K562 (cell line): ENCODE results near the gene CRACR2B. TPM values are rescaled to one million over a fixed set of nuclear protein-coding genes. Genes with fewer than 3 reads are reported as not detected.

Source experiments
- ATAC-seq: fragments of 200-7000 bp; cut with Tn5 transposase; 3 replicates; pipeline ENCODE4 v1.9.1; 2020; ENCODE audit warnings: moderate library complexity
- BruUV-seq: library from RNA; stranded (reverse); fragments of 400-500 nt; replicated peaks from 2 replicates; lab custom pipeline; 2021; lab: Mats Ljungman, UMichigan
- CTCF ChIA-PET: fragments of 300-600 bp; formaldehyde crosslinking; extraction: SDS; loops from one replicate; lab custom pipeline; 2021; ENCODE audit warnings: low intra/inter-chr PET ratio; lab: Yijun Ruan, JAX
- POLR2A ChIA-PET: fragments of 300-600, 350-650 bp; sonication (Branson Sonifier 250); formaldehyde crosslinking; extraction: SDS; loops from one replicate; lab custom pipeline; 2021; ENCODE audit warnings: antibody characterized with exemption, inconsistent platforms; lab: Yijun Ruan, JAX
- DNase-seq, 4 experiments: peaks; one replicate each; pipeline versions ENCODE4 v3.0.0 to v3.0.0-alpha.2; 2011 to 2018; ENCODE audit warnings: low spot score in 3 of 4, mixed read lengths in 3 of 4; ENCODE audit errors: extremely low read depth in 1 of 4
- FAIRE-seq: peaks from 2 replicates; lab custom pipeline; 2011; peaks lifted over from hg19 to GRCh38; lab: Jason Lieb, UNC
- H2AFZ ChIP-seq: 2 replicates; pipeline ENCODE4 v1.6.0; 2011; ENCODE audit warnings: low read depth, low read length, control low read depth, inconsistent platforms
- H3K27ac ChIP-seq: fragments of 200-600 bp; 3 replicates; pipeline ENCODE4 v1.8.0; 2011; ENCODE audit warnings: low read depth, mild to moderate bottlenecking, control low read depth, inconsistent platforms, low read length, moderate library complexity, mixed read lengths; ENCODE audit errors: extremely low read depth
- H3K27me3 ChIP-seq, 2 experiments: fragments of 300-600 bp in 1 of 2; 2 replicates in 1 of 2; 3 replicates in 1 of 2; pipeline versions ENCODE4 v1.6.0 to v1.8.0; 2011; ENCODE audit warnings: inconsistent platforms in 2 of 2, low read length in 2 of 2, mild to moderate bottlenecking in 1 of 2, mixed read lengths in 1 of 2, moderate library complexity in 1 of 2; ENCODE audit not compliant: control insufficient read depth in 2 of 2, insufficient read depth in 2 of 2
- H3K36me3 ChIP-seq: fragments of 300-600 bp; 3 replicates; pipeline ENCODE4 v1.8.0; 2011; ENCODE audit warnings: mild to moderate bottlenecking, low read length, inconsistent platforms; ENCODE audit not compliant: control insufficient read depth, insufficient read depth
- H3K4me1 ChIP-seq, 2 experiments: fragments of 200-600 bp in 1 of 2; replicated peaks in 1 of 2; 2 replicates in 1 of 2; 3 replicates in 1 of 2; pipeline versions ENCODE4 v1.5.1 to v1.8.0; 2011; ENCODE audit warnings: inconsistent platforms in 2 of 2, low read length in 2 of 2, mild to moderate bottlenecking in 1 of 2, mixed read lengths in 1 of 2, moderate library complexity in 1 of 2; ENCODE audit not compliant: control insufficient read depth in 2 of 2, insufficient read depth in 2 of 2
- H3K4me2 ChIP-seq: 2 replicates; pipeline ENCODE4 v1.6.1; 2011; ENCODE audit warnings: low read length, control low read depth, inconsistent platforms, mixed read lengths; ENCODE audit not compliant: insufficient read depth
- H3K4me3 ChIP-seq: fragments of 200-600 bp; sonication (generic), shearing (Covaris generic); 2 replicates; pipeline ENCODE4 v1.5.1; 2016; ENCODE audit warnings: control low read depth, inconsistent platforms
- H3K79me2 ChIP-seq: fragments of 200-600 bp; 3 replicates; pipeline ENCODE4 v1.8.0; 2011; ENCODE audit warnings: low read length, inconsistent platforms; ENCODE audit not compliant: control insufficient read depth, insufficient read depth
- H3K9ac ChIP-seq, 2 experiments: 2 replicates each; pipeline versions ENCODE4 v1.6.0 to v1.6.1; 2011; ENCODE audit warnings: low read depth in 2 of 2, low read length in 2 of 2, control low read depth in 1 of 2, inconsistent platforms in 1 of 2, mild to moderate bottlenecking in 1 of 2, mixed read lengths in 1 of 2; ENCODE audit not compliant: insufficient read depth in 1 of 2
- H3K9me1 ChIP-seq: one replicate; pipeline ENCODE4 v1.6.0; 2011; ENCODE audit warnings: inconsistent platforms, mild to moderate bottlenecking, low read length, moderate library complexity; ENCODE audit not compliant: control insufficient read depth, insufficient read depth
- H3K9me3 ChIP-seq: replicated peaks from 2 replicates; pipeline ENCODE4 v1.5.1; 2011; ENCODE audit warnings: low read depth, low read length, inconsistent platforms; ENCODE audit not compliant: control insufficient read depth, insufficient read depth
- H4K20me1 ChIP-seq: replicated peaks from 2 replicates; pipeline ENCODE4 v1.6.1; 2011; ENCODE audit warnings: low read length, inconsistent platforms, mixed read lengths; ENCODE audit not compliant: control insufficient read depth, insufficient read depth
- BMI1 ChIP-seq: fragments of 150-350 bp; IDR thresholded peaks from 2 replicates; pipeline ENCODE4 v1.6.1; 2014; ENCODE audit warnings: low read length
- CREBBP ChIP-seq: IDR thresholded peaks from one replicate; pipeline ENCODE4 v1.6.1; 2012; ENCODE audit warnings: low read depth, mild to moderate bottlenecking, control low read depth, inconsistent platforms, low read length
- JUN ChIP-seq, 2 experiments: sonication (generic) in 1 of 2; formaldehyde crosslinking in 1 of 2; IDR thresholded peaks; 2 replicates each; pipeline versions ENCODE4 v1.6.1 to v1.8.0; 2012 to 2022; ENCODE audit warnings: borderline replicate concordance in 2 of 2, mild to moderate bottlenecking in 2 of 2, improper control_type of control experiment in 1 of 2, low read depth in 1 of 2, low read length in 1 of 2, missing genetic modification reagents in 1 of 2
- NELFE ChIP-seq: IDR thresholded peaks from 2 replicates; pipeline ENCODE4 v1.6.1; 2011; ENCODE audit warnings: mild to moderate bottlenecking; ENCODE audit not compliant: insufficient read depth, insufficient read length
- RAD21 ChIP-seq, 2 experiments: fragments of 250-450 bp in 1 of 2; fragments of 450-650 bp in 1 of 2; sonication (Bioruptor Pico) in 1 of 2; formaldehyde crosslinking in 1 of 2; IDR thresholded peaks in 1 of 2; conservative IDR thresholded peaks in 1 of 2; 2 replicates each; pipeline versions ENCODE4 v1.4.0 to v1.8.0; 2020 to 2022; ENCODE audit warnings: mild to moderate bottlenecking in 2 of 2, moderate library complexity in 1 of 2
- RBM39 ChIP-seq: fragments of 200-400 bp; formaldehyde crosslinking; optimal IDR thresholded peaks from 2 replicates; pipeline ENCODE3; 2018; ENCODE audit warnings: low read depth, low read length
- STAT5B ChIP-seq: fragments of 250-450 bp; sonication (Bioruptor Pico); IDR thresholded peaks from 2 replicates; pipeline ENCODE4 v1.8.0; 2021; ENCODE audit warnings: mild to moderate bottlenecking, inconsistent platforms
- TBP ChIP-seq: optimal IDR thresholded peaks from 2 replicates; pipeline ENCODE3; 2011; ENCODE audit warnings: low read depth, low read length, improper control_type of control experiment
- ZBTB17 ChIP-seq: fragments of 450-650 bp; formaldehyde crosslinking; IDR thresholded peaks from 2 replicates; pipeline ENCODE4 v1.4.0; 2020; ENCODE audit warnings: mild to moderate bottlenecking
- ZEB2 ChIP-seq: fragments of 450-650 bp; IDR thresholded peaks from 2 replicates; pipeline ENCODE4 v1.6.1; 2016
- ZNF134 ChIP-seq: fragments of 250-450 bp; sonication (Bioruptor Pico); conservative IDR thresholded peaks from 2 replicates; pipeline ENCODE4 v1.4.0; 2020
- ZNF140 ChIP-seq: fragments of 250-450 bp; sonication (Bioruptor Pico); IDR thresholded peaks from 2 replicates; pipeline ENCODE4 v1.8.0; 2021; ENCODE audit warnings: moderate library complexity, mild to moderate bottlenecking, inconsistent platforms
- ZNF146 ChIP-seq: IDR thresholded peaks from one replicate; pipeline ENCODE4 v1.6.1; 2018; ENCODE audit warnings: missing compliant biosample characterization; ENCODE audit not compliant: unreplicated experiment
- WGBS: fragments of 100-300 bp; shearing (Covaris generic); methylation state at CpG from one replicate; pipeline ENCODE4 v1.1.6; 2016; ENCODE audit warnings: low coverage, mixed read lengths; ENCODE audit not compliant: insufficient coverage; ENCODE audit errors: missing lambda C conversion rate; 5-methylcytosine and 5-hydroxymethylcytosine counted together
- in situ Hi-C: fragments of 300-500 bp; cut with MboI; formaldehyde crosslinking; loops from 4 replicates; pipeline ENCODE4 v1.15.0; 2018; ENCODE audit warnings: inconsistent platforms, mixed read lengths
- intact Hi-C: fragments of 100-400 bp; cut with micrococcal nuclease; formaldehyde crosslinking; loops from 2 replicates; pipeline ENCODE4 v1.14.2; 2022
- polyA plus RNA-seq, 8 experiments: library from polyadenylated mRNA; depleted of rRNA in 4 of 8; stranded (reverse) in 5 of 8; unstranded in 3 of 8; fragments of >200 nt; fragmentation: Nextera tagmentation in 2 of 8; fragmentation: Illumina TruSeq in 1 of 8; extraction: Ambion mirVana in 2 of 8; extraction: Trizol in 1 of 8; gene quantifications; 2 replicates each; pipeline versions ENCODE4 v1.2.1 to v1.2.3, GENCODE V29; 2011 to 2014; ENCODE audit warnings: inconsistent platforms in 1 of 8, missing spikeins in 1 of 8
- total RNA-seq, 7 experiments: library from RNA; depleted of rRNA in 6 of 7; stranded (reverse); fragments of >200 nt in 6 of 7; fragmentation: Illumina TruSeq in 2 of 7; extraction: Trizol in 2 of 7; gene quantifications; 2 replicates each; pipeline versions ENCODE4 v1.2.1 to v1.2.3, GENCODE V29; 2011 to 2021; ENCODE audit warnings: low replicate concordance in 1 of 7
- TF ChIP-seq, protein P1 (sequence below), 3 experiments: IDR thresholded peaks in 2 of 3; conservative IDR thresholded peaks in 1 of 3; 2 replicates each; pipeline ENCODE4 v1.5.1; 2011 to 2012; ENCODE audit warnings: low read length in 3 of 3, mild to moderate bottlenecking in 3 of 3, control low read depth in 2 of 3, improper control_type of control experiment in 1 of 3, inconsistent platforms in 1 of 3, low read depth in 1 of 3, mixed read lengths in 1 of 3, moderate library complexity in 1 of 3; ENCODE audit not compliant: insufficient read depth in 2 of 3
- TF ChIP-seq, protein P2 (sequence below): fragments of 450-650 bp; IDR thresholded peaks from 2 replicates; pipeline ENCODE4 v1.6.1; 2016; ENCODE audit warnings: missing biosample characterization, missing genetic modification characterization
- TF ChIP-seq, protein P3 (sequence below): sonication (generic); formaldehyde crosslinking; IDR thresholded peaks from 2 replicates; pipeline ENCODE4 v1.8.1; 2023; ENCODE audit warnings: mild to moderate bottlenecking, missing genetic modification reagents

The CRACR2B gene
- total and polyA plus RNA-seq, 9 of the 15 experiments (the other 6 are each of a cell fraction or from before 2014, with no cell fraction given): 0.10 to 51.0 (median 6.0) TPM

DNA sequence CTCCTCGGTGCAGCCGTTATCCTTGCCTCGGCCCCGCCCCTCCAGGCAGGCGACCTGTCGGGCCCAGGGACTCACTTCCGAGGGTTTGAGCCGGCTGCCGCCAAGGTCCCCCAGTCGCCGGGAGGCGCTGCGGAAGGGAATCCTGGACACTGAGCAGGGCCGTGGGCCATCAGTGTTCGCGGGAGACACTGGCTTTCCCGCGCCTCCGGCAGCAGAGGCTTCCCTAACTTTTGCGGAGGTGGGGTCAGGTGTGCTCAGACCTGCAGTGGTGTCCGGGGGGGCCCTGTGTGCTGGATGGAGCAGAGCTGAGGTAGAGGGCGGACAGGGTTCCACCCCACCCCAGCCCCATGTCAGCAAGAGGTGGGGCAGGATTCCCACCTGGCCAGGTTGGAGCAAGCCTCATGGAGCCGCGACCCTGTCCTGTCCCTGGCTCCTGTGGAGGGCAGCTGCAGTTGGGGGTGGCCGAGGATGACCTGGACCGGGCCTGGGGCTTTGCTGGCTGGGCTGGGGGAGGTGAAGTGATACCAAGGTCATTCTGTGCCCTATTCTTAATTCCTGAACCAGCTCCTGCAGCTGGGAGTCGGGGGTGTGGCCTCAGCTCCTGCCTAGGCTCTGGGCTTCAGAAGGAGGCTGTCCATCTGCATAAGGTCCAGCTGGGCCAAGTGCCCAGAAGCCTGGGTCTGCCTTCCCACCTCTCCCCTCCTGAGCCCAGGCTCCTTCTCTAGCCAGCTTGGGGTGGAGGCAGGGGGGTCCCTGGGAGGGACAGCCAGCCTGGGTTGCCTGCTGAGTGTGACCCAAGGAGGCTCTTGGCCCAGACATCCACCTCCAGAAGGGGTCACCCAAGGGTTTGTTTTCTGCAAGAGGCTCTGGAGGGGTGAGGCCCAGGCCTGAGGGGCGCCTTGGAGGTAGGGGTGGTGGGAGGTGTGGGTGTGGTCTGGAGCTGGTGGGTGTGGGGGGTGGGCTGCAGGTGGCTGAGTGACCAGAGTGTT is 23.4 kb downstream of the CRACR2B start:
- H3K9me3 ChIP-seq: no peaks in the 10 kb centered on the region
- FAIRE-seq: peak; percentile 32
- H3K36me3 ChIP-seq: no peaks in the 10 kb centered on the region
- no peaks in the 10 kb centered on the region for H3K27me3 ChIP-seq
- POLR2A ChIA-PET: interaction anchor here (0.6 to 1.0 kb wide), 2 partner anchors 8 to 197 kb away, joined by 3 read pairs; partner anchors contain the start of gene TSPAN4
- WGBS: 81% methylated on average over 14 of the region's 28 CpGs
- ATAC-seq: peak; percentile 74
- peak overlapping the region in 1 of 2 experiments; percentile 45; a peak in 2 of 4 replicates for H3K9ac ChIP-seq
- H4K20me1 ChIP-seq: no peaks in the 10 kb centered on the region
- CTCF ChIA-PET: interaction anchor here (1.0 to 1.3 kb wide), 2 partner anchors 201 to 204 kb away, joined by 3 to 4 read pairs; no protein-coding TSS in a partner anchor
- DNase-seq: peak in 2 of 4 experiments; percentile 52 to 56
- H2AFZ ChIP-seq: no peak overlapping the region
- BruUV-seq: no TSS peak
- H3K4me3 ChIP-seq: no peak overlapping the region
- H3K4me1 ChIP-seq: peaks cover 0 to 83% of the 10 kb centered on the region in 2 experiments; a peak in 2 of 5 replicates
- no peaks in the 10 kb centered on the region for H3K9me1 ChIP-seq
- H3K27ac ChIP-seq: no peak overlapping the region
- no peaks in the 10 kb centered on the region for H3K79me2 ChIP-seq
- H3K4me2 ChIP-seq: no peak overlapping the region
- in situ Hi-C loops: no loop called here
- intact Hi-C loops: no loop called here
- TF ChIP-seq ZNF140 (no peak), RBM39 (no peak), BMI1 (no peak), TBP (no peak), ZEB2 (no peak), ZBTB17 (no peak), ZNF146 (no peak), RAD21 (CRISPR knock-in tag; conservative IDR thresholded peaks at IDR 0.05 in 1 of 2, IDR thresholded peaks at IDR 0.05 in 1 of 2) (peak in 1 of 2 experiments; percentile 37; a peak in 1 of 4 replicates), NELFE (no peak), ZNF134 (CRISPR knock-in tag) (no peak), CREBBP (no peak), STAT5B (CRISPR knock-in tag) (no peak), JUN (IDR thresholded peaks at IDR 0.05; ENCODE audit: borderline replicate concordance, low read depth, low read length) (no peak), JUN (CRISPR knock-in tag; IDR thresholded peaks at IDR 0.05; ENCODE audit: borderline replicate concordance) (no peak)
- TF ChIP-seq, protein P1, sequence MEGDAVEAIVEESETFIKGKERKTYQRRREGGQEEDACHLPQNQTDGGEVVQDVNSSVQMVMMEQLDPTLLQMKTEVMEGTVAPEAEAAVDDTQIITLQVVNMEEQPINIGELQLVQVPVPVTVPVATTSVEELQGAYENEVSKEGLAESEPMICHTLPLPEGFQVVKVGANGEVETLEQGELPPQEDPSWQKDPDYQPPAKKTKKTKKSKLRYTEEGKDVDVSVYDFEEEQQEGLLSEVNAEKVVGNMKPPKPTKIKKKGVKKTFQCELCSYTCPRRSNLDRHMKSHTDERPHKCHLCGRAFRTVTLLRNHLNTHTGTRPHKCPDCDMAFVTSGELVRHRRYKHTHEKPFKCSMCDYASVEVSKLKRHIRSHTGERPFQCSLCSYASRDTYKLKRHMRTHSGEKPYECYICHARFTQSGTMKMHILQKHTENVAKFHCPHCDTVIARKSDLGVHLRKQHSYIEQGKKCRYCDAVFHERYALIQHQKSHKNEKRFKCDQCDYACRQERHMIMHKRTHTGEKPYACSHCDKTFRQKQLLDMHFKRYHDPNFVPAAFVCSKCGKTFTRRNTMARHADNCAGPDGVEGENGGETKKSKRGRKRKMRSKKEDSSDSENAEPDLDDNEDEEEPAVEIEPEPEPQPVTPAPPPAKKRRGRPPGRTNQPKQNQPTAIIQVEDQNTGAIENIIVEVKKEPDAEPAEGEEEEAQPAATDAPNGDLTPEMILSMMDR (IDR thresholded peaks at IDR 0.05 in 2 of 3, conservative IDR thresholded peaks at IDR 0.05 in 1 of 3; ENCODE audit: insufficient read depth in 2 of 3, low read depth in 1 of 3, low read length in 3 of 3): peak; percentile 42 to 64 (median 56); a peak in 5 of 6 replicates
- TF ChIP-seq, protein P2, sequence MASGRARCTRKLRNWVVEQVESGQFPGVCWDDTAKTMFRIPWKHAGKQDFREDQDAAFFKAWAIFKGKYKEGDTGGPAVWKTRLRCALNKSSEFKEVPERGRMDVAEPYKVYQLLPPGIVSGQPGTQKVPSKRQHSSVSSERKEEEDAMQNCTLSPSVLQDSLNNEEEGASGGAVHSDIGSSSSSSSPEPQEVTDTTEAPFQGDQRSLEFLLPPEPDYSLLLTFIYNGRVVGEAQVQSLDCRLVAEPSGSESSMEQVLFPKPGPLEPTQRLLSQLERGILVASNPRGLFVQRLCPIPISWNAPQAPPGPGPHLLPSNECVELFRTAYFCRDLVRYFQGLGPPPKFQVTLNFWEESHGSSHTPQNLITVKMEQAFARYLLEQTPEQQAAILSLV (tag): no peak
- TF ChIP-seq, protein P3, sequence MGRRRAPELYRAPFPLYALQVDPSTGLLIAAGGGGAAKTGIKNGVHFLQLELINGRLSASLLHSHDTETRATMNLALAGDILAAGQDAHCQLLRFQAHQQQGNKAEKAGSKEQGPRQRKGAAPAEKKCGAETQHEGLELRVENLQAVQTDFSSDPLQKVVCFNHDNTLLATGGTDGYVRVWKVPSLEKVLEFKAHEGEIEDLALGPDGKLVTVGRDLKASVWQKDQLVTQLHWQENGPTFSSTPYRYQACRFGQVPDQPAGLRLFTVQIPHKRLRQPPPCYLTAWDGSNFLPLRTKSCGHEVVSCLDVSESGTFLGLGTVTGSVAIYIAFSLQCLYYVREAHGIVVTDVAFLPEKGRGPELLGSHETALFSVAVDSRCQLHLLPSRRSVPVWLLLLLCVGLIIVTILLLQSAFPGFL (CRISPR knock-in tag): no peak
